Measurements from ENCODE around the gene ASPDH.

The ASPDH gene

DNA sequence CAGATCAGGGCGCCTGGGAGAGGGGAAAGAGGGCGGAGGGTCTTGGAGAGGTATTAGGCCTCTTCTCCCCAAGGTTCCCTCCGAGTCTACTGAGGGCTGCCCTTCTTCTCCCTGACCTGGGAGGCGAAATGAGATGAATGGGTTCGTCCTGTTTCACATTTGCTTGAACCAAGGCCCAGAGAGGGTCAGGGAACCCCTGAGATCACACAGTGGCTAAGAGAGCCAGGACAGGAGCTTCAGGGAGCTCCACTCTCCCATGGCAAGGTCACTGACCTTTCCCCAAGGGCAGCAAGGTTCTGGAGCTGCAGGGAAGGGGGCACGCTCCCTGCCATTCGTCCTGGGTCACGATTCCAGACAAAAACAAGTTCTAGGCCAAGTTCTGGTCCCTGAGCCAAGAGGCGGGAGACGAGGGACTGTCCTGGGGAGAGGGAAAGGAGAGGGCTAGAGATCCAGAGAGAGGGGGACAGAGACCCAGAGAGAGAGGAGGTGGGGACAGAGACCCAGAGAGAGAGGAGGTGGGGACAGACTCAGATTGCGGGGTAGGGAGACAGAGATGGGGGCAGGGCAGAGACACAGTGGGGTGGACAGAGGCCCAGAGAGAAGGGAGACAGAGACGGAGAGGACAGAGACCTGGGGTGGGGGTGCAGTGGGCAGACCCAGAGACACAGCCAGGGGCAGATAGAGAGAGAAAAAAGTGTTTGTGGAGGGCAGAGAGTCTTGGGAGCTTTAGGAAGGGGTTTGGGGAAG, 541 bp downstream of the ASPDH start:
- TF ChIP-seq ZNF274 (IDR thresholded peaks at IDR 0.05; ENCODE audit: low read depth, low read length), result no peak
- no peak overlapping the region for H3K4me3 ChIP-seq (ENCODE audit: low read length)

DNA sequence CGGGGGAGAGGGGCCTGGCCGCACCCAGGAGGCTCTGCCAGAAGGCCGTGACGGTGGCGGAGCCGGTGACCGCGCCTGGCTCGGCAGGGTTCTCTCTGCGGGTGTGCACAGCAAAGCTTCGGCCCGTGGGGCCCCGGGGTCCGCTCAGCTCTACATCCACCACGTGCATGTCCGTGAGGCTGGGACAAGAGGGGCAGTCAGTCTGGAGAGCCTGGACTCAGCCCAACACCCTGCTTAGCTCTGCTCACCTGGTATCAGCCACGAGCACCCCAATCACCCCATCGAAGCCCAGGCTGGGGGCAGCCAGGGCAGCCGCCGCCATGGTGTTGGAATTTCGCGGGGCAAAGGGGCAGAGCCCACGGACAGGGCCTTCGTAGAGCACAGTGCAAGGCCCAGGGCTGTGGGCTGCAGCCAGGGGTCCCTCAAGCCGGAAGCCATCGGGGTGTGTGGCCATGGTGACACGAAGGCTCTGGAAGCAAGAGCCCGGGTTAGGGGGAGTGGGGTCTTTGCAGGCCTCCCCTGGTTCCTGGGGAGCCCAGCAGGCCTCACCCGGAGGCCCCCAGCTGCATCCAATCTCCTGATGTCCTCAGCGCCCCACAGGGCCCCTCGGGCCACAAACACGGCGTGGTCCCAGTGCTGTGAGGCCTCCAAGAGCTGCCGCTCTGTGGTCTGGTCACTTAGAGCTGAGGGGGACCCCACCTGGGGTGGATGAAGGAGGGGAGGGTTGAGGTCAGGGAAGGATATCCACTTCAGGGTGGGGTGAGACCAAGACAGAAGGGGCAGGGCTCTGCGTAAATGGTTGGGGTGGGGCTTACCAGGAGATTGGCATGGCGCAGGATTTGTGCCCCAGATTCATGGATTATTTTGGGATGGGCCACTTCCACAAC, 1.4 kb downstream of the ASPDH start:
- H3K4me3 ChIP-seq (ENCODE audit: low read length), result peak overlapping the region; percentile 83; the same call in 1 of the 2 replicates
- no peak for TF ChIP-seq ZNF274 (IDR thresholded peaks at IDR 0.05; ENCODE audit: low read depth, low read length)

DNA sequence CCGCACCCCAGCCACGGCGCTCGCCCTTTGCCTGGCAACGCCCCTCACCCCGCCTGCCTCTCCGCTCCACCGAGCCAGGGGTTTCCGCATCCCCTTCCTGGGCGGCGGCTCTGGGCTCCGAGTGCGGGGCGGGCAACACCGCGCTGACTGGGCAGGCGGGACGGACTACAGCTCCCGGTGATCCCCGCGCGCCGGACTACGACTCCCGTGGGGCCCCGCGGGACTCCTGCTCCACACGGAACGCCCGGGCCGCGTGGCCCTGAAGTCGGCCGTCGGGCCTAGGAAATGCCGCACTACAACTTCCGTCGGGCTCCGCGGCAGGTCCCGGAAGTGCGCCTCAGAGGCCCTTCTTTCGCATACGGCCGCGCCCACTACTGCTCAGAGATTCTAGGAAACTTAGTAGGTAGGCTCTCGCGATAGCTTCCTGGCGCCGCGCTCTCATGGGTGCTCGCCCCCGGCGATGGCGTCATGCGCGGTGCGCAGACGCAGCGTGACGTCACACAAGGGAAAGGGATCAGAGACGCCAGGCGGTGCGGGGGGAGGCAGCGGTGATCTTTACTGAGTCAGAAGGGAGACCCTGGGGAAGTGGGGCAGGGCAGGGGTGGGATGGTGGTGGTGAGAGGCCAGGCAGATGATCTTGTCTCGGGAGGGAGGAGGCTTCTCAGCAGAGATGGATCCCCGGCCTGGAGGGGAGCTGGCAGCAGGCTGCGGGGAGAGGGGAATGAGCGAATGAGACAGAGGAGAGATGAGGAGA, 2.5 kb downstream of the ASPDH start, which contains the start of gene JOSD2:
JOSD2 (minus strand) TSS at position 123 of the 754 bp plus-strand sequence. CDS start 760 bp downstream, outside the sequence.
- TF ChIP-seq ZNF274 (IDR thresholded peaks at IDR 0.05; ENCODE audit: low read depth, low read length), result no peak
- peak within 1 kb of the TSS; percentile 83 for H3K4me3 ChIP-seq (ENCODE audit: low read length)

DNA sequence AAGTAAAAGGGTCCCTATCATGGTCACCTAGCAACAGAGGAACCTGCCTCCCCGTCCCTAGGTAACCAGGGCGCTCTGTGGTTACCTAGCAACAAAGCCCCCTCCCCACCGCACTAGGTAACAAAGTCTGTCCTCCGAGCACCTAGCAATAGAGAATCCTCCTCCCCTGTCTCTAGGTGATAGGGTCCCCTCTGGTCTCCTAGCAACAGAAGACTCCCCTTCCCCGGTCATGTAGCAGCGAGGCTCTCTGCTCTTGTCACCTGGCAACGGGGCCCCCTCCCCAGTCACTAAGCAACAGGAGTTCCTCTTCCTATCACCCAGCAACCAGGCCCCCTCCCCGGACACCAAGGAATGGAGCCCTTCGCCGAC, 3.0 kb downstream of the ASPDH start:
- H3K4me3 ChIP-seq (ENCODE audit: low read length), result peak overlapping the region; percentile 66
- no peak for TF ChIP-seq ZNF274 (IDR thresholded peaks at IDR 0.05; ENCODE audit: low read depth, low read length)

DNA sequence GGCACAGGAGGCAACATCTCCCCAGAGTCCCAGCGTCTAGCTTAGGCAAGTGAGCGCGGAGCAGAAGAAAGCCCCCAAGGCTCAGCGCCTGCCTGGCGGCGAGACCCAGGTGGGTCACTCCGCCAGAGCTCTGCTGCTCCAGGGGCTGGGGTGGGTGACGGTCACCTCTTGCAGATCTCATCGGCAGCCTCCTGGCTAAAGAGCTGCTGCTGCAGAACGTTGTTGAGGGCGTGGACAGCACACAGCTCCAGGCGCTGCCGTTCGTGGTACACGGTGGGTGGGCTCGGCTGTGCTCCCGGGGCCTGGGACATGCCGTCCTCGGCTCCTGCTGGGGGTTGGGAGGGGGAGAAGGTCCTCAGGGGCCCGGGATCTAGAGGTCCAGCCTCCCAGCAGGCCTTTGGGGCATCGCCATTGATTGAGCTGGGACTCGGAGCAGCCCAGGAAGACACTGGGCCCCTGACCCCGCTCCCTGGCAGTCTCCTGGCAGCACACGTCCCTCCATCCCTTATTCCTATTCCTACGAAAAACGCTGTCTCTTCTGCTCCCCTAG, 3.5 kb downstream of the ASPDH start:
- H3K4me3 ChIP-seq (ENCODE audit: low read length), result peak overlapping the region; percentile 66; the same call in 1 of the 2 replicates
- TF ChIP-seq ZNF274 (IDR thresholded peaks at IDR 0.05; ENCODE audit: low read depth, low read length), result no peak

DNA sequence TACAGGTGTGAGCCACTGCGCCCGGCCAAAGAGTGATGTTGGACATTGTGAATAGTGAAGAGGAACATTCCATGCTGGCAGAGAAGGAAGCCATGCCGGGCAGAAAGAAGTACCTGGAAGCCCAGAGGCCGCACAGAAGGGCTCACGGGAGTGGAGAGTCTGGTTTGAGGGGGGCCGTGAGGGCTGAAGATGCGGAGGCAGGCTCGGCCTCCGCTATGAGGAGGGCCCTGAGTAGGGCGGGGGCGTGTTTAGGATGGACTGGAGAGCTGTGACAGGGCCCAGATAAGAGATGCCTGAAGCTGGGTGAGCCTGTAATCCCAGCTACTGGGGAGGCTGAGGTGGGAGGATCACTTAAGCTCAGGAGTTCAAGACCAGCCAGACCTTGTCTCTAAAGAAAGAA, 4.3 kb downstream of the ASPDH start:
- TF ChIP-seq ZNF274 (IDR thresholded peaks at IDR 0.05; ENCODE audit: low read depth, low read length), result no peak
- H3K4me3 ChIP-seq (ENCODE audit: low read length), result no peak overlapping the region

DNA sequence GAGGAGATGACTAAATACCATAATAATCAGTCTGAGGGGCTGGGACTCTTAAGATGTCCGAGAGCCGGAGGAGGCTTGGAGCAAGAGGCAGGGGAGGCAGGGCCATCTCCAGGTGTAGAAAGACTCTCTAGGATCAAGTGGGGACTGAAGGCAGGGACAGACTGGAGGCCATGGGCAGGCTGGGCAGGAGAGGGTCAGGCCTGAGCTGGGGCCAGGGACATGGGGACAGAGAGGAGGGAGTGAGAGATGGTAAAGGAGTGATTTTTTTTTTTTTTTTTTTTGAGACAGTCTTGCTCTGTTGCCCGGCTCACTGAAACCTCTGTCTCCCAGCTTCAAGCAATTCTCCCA, 4.9 kb downstream of the ASPDH start:
- no peak for TF ChIP-seq ZNF274 (IDR thresholded peaks at IDR 0.05; ENCODE audit: low read depth, low read length)

DNA sequence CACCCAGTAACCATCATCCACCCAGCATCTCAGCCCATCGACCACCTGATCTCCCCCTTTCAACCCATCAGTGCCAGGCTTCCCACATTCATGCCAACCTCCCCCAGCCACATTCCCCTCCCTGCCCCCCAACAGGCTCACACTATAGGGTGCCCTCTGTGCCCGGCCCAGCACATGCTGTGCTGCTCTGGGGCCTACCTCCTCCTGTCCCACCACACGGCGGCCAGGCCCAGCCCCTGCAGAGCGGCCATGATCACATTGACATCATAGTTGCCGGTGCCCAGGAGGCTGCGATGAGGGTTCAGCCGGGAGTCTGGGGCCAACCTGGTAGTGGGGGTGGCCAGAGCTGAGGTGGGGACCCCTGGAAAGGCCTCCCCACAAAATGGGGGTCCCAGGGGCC, 6.3 kb downstream of the ASPDH start:
- H3K4me3 ChIP-seq (ENCODE audit: low read length), result no peak overlapping the region
- TF ChIP-seq ZNF274 (IDR thresholded peaks at IDR 0.05; ENCODE audit: low read depth, low read length), result no peak

More for the DNA sequence above, 4.9 kb downstream of the ASPDH start:
- H3K4me3 ChIP-seq (ENCODE audit: low read length), result no peak overlapping the region

DNA sequence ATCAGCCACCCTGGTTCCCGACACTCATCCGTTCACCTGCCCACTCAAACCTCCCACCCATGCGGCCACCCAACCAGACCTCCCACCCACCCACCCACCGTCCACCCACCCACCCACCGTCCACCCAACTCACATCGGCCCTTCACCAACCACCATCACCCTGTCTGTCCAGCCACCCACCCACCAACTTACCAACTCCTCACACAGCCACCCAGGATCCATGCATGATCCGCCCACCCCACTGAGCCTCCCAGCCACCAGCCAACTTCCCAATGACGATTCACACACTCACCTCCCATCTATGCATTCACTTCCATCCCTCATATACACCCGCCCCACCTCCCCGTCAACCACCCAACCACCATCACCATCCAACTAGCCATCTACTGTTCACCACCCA, 7.0 kb downstream of the ASPDH start:
- H3K4me3 ChIP-seq (ENCODE audit: low read length), result no peak overlapping the region
- no peak for TF ChIP-seq ZNF274 (IDR thresholded peaks at IDR 0.05; ENCODE audit: low read depth, low read length)

DNA sequence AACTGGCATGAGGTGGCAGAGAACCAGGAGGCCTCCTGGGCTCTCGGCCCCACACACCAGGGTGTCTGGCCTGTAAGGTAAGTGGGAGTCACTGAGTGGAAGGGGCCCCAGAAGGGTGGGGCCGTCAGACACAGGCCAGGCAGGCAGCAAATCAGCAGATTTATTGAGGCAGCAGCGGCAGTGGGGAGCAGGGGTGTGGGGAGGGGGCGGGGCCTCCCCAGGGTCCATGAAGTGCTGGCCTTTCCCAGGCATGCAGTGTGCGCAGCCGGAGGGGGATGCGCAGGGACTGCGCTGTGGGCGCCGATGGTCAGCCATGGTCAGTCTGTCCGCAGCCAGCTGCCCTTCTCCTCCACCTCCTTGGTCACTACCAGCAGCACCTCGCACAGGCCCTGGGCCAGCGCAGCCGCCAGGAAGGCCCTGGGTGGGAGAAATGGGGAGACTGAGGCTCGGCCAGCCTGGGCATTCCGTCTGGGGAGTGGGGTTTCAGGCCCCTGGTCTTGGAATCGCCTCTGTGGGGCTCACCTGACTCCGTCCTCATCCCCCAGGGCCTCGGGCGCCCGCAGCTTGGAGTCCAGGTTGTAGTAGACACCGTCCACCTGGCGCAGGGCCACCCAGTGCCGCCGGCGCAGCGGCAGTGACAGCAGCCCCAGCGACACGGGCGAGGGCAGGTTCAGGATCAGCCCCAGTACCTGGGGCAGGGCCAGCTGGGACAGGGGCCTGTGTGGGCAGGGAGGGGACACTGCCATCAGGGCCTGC, 7.7 kb downstream of the ASPDH start:
- no peak overlapping the region for H3K4me3 ChIP-seq (ENCODE audit: low read length)
- no peak for TF ChIP-seq ZNF274 (IDR thresholded peaks at IDR 0.05; ENCODE audit: low read depth, low read length)

DNA sequence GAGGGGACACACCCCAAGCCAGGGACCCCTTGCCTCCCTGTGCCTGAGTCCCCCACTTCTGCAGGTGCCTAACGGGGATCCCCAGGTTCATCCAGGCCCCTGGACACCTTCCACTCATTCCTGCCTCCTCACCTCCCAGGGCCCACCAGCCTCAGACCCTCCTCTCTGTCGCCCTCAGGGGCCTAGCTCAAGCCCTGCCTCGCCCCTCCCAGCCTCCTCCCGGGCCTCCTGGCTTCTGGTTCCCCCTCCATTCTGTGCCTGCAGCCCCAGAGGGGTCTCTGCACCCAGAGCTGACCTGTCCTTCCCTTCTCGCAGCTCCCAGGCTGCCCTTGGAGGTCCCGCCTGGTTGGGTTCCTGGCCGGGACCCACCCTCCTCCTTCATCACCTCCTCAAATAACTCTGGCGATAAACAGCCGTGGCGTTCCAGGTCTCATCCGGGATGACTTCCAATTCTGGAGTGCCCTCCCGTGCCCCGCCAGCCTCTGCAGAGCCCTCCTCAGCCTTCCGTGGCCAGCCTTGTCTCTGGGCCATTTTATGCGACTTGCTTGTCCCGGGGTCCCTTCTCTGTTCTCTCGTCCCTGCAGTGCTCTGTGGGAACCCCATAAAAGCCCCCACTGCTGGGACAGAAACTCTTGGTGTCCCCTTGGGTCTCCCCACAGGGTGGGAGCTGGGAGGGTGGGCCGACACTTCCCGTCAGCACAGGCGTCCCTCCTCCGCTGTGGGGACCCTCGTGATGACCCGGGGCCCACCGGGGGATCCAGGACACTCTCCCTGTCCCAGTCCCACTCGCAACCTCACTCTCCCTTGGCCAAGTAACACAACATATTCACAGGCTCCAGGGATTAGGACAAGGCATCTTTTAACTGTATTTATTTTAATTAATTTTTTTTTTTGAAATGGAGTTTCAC, 11.9 kb downstream of the ASPDH start:
- no peak for TF ChIP-seq ZNF274 (IDR thresholded peaks at IDR 0.05; ENCODE audit: low read depth, low read length)
- H3K4me3 ChIP-seq (ENCODE audit: low read length), result no peak overlapping the region

DNA sequence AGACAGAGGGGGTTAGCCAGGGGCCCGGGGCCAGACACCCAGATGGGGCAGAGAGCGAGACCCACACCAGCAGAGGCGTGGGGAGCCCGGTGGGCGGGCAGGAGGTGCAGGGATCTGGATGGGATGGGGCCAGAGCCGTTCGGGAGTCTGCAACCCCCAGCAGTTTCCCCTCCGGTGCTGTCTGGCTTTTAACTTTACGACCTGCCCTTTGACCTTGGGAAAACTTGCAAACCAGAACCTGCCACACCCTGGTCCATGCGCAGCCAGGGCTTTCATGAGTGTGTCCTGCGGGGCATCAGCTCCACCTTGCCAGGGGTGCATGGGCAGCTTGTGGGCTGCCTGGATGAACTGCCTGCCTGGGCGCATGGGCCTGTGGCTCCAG, 12.5 kb downstream of the ASPDH start:
- no peak overlapping the region for H3K4me3 ChIP-seq (ENCODE audit: low read length)
- no peak for TF ChIP-seq ZNF274 (IDR thresholded peaks at IDR 0.05; ENCODE audit: low read depth, low read length)

Measured in GM08714 (cell line).